B cell (primary cell): ENCODE results near the gene TM4SF20. TPM values are rescaled to one million over a fixed set of nuclear protein-coding genes. Genes with fewer than 3 reads are reported as not detected.

Experiments
- ATAC-seq: fragments of 200-7000 bp; cut with Tn5 transposase; one replicate; pipeline ENCODE4 v1.10.0; 2021; ENCODE audit warnings: low read depth, mild to moderate bottlenecking, moderate number of reproducible peaks, moderate library complexity
- CTCF ChIA-PET: fragments of 350-600 bp; sonication (Branson Sonifier 250); formaldehyde crosslinking; loops from one replicate; lab custom pipeline; 2021; ENCODE audit warnings: antibody characterized with exemption, inconsistent platforms; lab: Charles Lee
- POLR2A ChIA-PET: fragments of 350-600 bp; sonication (Branson Sonifier 250); formaldehyde crosslinking; loops from one replicate; lab custom pipeline; 2021; ENCODE audit warnings: antibody characterized with exemption; lab: Charles Lee
- DNase-seq: peaks from one replicate; pipeline ENCODE4 v3.0.0; 2013
- H2AFZ ChIP-seq: 2 replicates; pipeline ENCODE4 v1.6.1; 2012; ENCODE audit warnings: mild to moderate bottlenecking, low read depth, low read length; ENCODE audit not compliant: insufficient read depth, poor library complexity, severe bottlenecking
- H3K27ac ChIP-seq, 2 donors: 1 replicate in 1 of 2; 2 replicates in 1 of 2; pipeline ENCODE4 v1.5.1; 2012 to 2013; ENCODE audit warnings: low read length in 2 of 2, mild to moderate bottlenecking in 2 of 2, moderate library complexity in 1 of 2
- H3K27me3 ChIP-seq, 4 experiments: fragments of 200-600 bp in 1 of 4; sonication (generic) in 1 of 4; replicated peaks in 1 of 4; 1 replicate in 2 of 4; 2 replicates in 2 of 4; pipeline versions ENCODE4 v1.6.1 to v1.7.0; 2013 to 2016; ENCODE audit warnings: low read length in 3 of 4, mild to moderate bottlenecking in 2 of 4, mixed read lengths in 1 of 4, moderate library complexity in 1 of 4; ENCODE audit not compliant: insufficient read depth in 4 of 4, control insufficient read depth in 3 of 4; ENCODE audit errors: control extremely low read depth in 1 of 4
- H3K36me3 ChIP-seq, 2 experiments: replicated peaks in 1 of 2; 1 replicate in 1 of 2; 2 replicates in 1 of 2; pipeline versions ENCODE4 v1.6.1 to v1.7.1; 2013; ENCODE audit warnings: low read length in 1 of 2; ENCODE audit not compliant: insufficient read depth in 2 of 2, control insufficient read depth in 1 of 2; ENCODE audit errors: control extremely low read depth in 1 of 2, extremely low read depth in 1 of 2
- H3K4me1 ChIP-seq, 2 donors: fragments of 200-600 bp in 1 of 2; sonication (generic) in 1 of 2; 1 replicate in 1 of 2; 2 replicates in 1 of 2; pipeline versions ENCODE4 v1.5.1 to v1.6.1; 2013 to 2017; ENCODE audit warnings: low read length in 2 of 2; ENCODE audit not compliant: control insufficient read depth in 2 of 2, insufficient read depth in 2 of 2
- H3K4me2 ChIP-seq: replicated peaks from 2 replicates; pipeline ENCODE3; 2012; ENCODE audit warnings: mild to moderate bottlenecking, low read depth, low read length; ENCODE audit not compliant: poor library complexity, severe bottlenecking
- H3K4me3 ChIP-seq, 5 experiments: fragments of 200-600 bp in 1 of 5; sonication (generic) in 1 of 5; 1 replicate in 3 of 5; 2 replicates in 2 of 5; pipeline versions ENCODE4 v1.5.1 to v1.7.0; 2011 to 2016; ENCODE audit warnings: low read length in 4 of 5, mild to moderate bottlenecking in 4 of 5, low read depth in 2 of 5, control low read depth in 1 of 5, moderate library complexity in 1 of 5; ENCODE audit not compliant: insufficient read depth in 1 of 5; ENCODE audit errors: control extremely low read depth in 1 of 5, extremely low read depth in 1 of 5
- H3K79me2 ChIP-seq: fragments of 200-600 bp; sonication (generic); one replicate; pipeline ENCODE4 v1.6.0; 2016; ENCODE audit warnings: low read length; ENCODE audit not compliant: control insufficient read depth, insufficient read depth
- H3K9ac ChIP-seq: fragments of 200-600 bp; sonication (generic); 2 replicates; pipeline ENCODE4 v1.6.1; 2017; ENCODE audit warnings: mild to moderate bottlenecking, low read length, moderate library complexity
- H3K9me3 ChIP-seq, 3 donors: one replicate each; pipeline versions ENCODE4 v1.6.1 to v1.7.1; 2013; ENCODE audit warnings: low read length in 2 of 3; ENCODE audit not compliant: control insufficient read depth in 2 of 3, insufficient read depth in 1 of 3; ENCODE audit errors: control extremely low read depth in 1 of 3
- H4K20me1 ChIP-seq: 2 replicates; pipeline ENCODE4 v1.6.0; 2012; ENCODE audit warnings: mild to moderate bottlenecking, low read length; ENCODE audit not compliant: insufficient read depth, control insufficient read depth, poor library complexity, severe bottlenecking
- H3K27ac Mint-ChIP-seq: one replicate; pipeline ENCODE4 v1.8.0; 2021; ENCODE audit warnings: mixed read lengths
- H3K27me3 Mint-ChIP-seq: one replicate; pipeline ENCODE4 v1.8.0; 2021; ENCODE audit warnings: mixed read lengths
- H3K4me1 Mint-ChIP-seq: one replicate; pipeline ENCODE4 v1.8.0; 2021; ENCODE audit warnings: mixed read lengths
- H3K4me3 Mint-ChIP-seq: one replicate; pipeline ENCODE4 v1.8.0; 2021; ENCODE audit warnings: mixed read lengths
- H3K9me3 Mint-ChIP-seq: one replicate; pipeline ENCODE4 v1.8.0; 2022; ENCODE audit warnings: mixed read lengths; ENCODE audit not compliant: insufficient read depth
- CTCF ChIP-seq: fragments of 200-600 bp; IDR thresholded peaks from one replicate; pipeline ENCODE4 v1.8.0; 2022; ENCODE audit warnings: antibody characterized with exemption, mild to moderate bottlenecking
- EZH2 ChIP-seq: IDR thresholded peaks from 2 replicates; pipeline ENCODE4 v1.6.1; 2012; ENCODE audit warnings: borderline replicate concordance, low read depth, mild to moderate bottlenecking, moderate library complexity, low read length; ENCODE audit not compliant: insufficient read depth, poor library complexity, severe bottlenecking
- WGBS: methylation state at CpG from one replicate; pipeline ENCODE4 v1.1.5; 2013; ENCODE audit warnings: missing lambda C conversion rate; ENCODE audit not compliant: insufficient coverage; 5-methylcytosine and 5-hydroxymethylcytosine counted together
- intact Hi-C: fragments of 100-400 bp; cut with micrococcal nuclease; formaldehyde crosslinking; loops from one replicate; pipeline ENCODE4 v1.10.0; 2022
- polyA plus RNA-seq: library from polyadenylated mRNA; depleted of rRNA; stranded (reverse); fragments of >200 nt; gene quantifications from 2 replicates; pipeline ENCODE4 v1.2.3, GENCODE V29; 2012
- total RNA-seq, 2 donors: library from RNA; stranded (reverse); fragments of 120-200 nt in 1 of 2; gene quantifications; 1 replicate in 1 of 2; 2 replicates in 1 of 2; pipeline versions ENCODE4 v1.2.3 to v1.2.4, GENCODE V29; 2013 to 2022

The TM4SF20 gene
- total and polyA plus RNA-seq, 2 donors (not counting 1 experiment from before 2014, with no cell fraction given) = not detected

GRCh38 chr2:227320305-227321094 lies 58.6 kb downstream of the TM4SF20 start:
- ATAC-seq (no peak), DNase-seq (no peak)
- peaks cover 0 to 8% (median 2%) of the 10 kb centered on the region in 3 donors for H3K9me3 ChIP-seq
- no peak overlapping the region for H3K4me3 Mint-ChIP-seq
- WGBS = 96% methylated on average over 32 of the region's 33 CpGs
- H3K4me3 ChIP-seq = no peak overlapping the region
- ChIA-PET CTCF (no interaction called here), POLR2A (no interaction called here)
- H3K36me3 ChIP-seq = no peaks in the 10 kb centered on the region
- TF ChIP-seq CTCF (no peak), EZH2 (no peak)
- H4K20me1 ChIP-seq = no peaks in the 10 kb centered on the region
- H3K27me3 ChIP-seq = no peaks in the 10 kb centered on the region
- H2AFZ ChIP-seq = no peak overlapping the region
- no peak overlapping the region for H3K4me2 ChIP-seq
- peaks cover 6 to 7% of the 10 kb centered on the region in 2 donors for H3K4me1 ChIP-seq
- H3K79me2 ChIP-seq = peaks cover 12% of the 10 kb centered on the region
- H3K27me3 Mint-ChIP-seq = no peaks in the 10 kb centered on the region
- no peak overlapping the region for H3K27ac Mint-ChIP-seq
- H3K9me3 Mint-ChIP-seq = no peaks in the 10 kb centered on the region
- no peak overlapping the region for H3K27ac ChIP-seq
- intact Hi-C loops = loop anchor here (5.0 to 10.0 kb wide), 2 partner anchors 64 to 158 kb away; partner anchors contain the start of genes COL4A3, COL4A4 and SCYGR1
- H3K9ac ChIP-seq = no peak overlapping the region
- H3K4me1 Mint-ChIP-seq = peaks cover 11% of the 10 kb centered on the region

GRCh38 chr2:227317834-227318233 lies 61.3 kb downstream of the TM4SF20 start:
- ATAC-seq (no peak), DNase-seq (no peak)
- Mint-ChIP-seq H3K4me3 (no peak overlapping the region), H3K4me1 (no peaks in the 10 kb centered on the region), H3K9me3 (no peaks in the 10 kb centered on the region), H3K27me3 (no peaks in the 10 kb centered on the region), H3K27ac (no peak overlapping the region)
- Histone ChIP-seq H3K4me1 (no peaks in the 10 kb centered on the region), H3K4me2 (no peak overlapping the region), H4K20me1 (no peaks in the 10 kb centered on the region), H3K4me3 (no peak overlapping the region), H3K9me3 (peaks cover 0 to 8% (median 0%) of the 10 kb centered on the region in 3 donors), H3K9ac (no peak overlapping the region), H3K27me3 (no peaks in the 10 kb centered on the region), H2AFZ (no peak overlapping the region), H3K36me3 (no peaks in the 10 kb centered on the region), H3K27ac (no peak overlapping the region), H3K79me2 (no peaks in the 10 kb centered on the region)
- CTCF ChIA-PET = no interaction called here
- POLR2A ChIA-PET = no interaction called here
- 100% methylated on average over 2 of the region's 2 CpGs for WGBS
- intact Hi-C loops = no loop called here
- TF ChIP-seq CTCF = no peak
- no peak for TF ChIP-seq EZH2
